ENCODE data around the gene SETD4.
A peak's percentile ranks its signal among the peaks of the same experiment; 100 is the strongest.
"Not testable (repeated sequence)": the region's sequence is repeated elsewhere in the genome, so short reads cannot be mapped to it uniquely, and the experiment has no call there.

SETD4 gene

GRCh38 chr21:36060159-36060921, at the start of gene SETD4:
SETD4 (minus strand) TSS chr21:36060526; CDS start chr21:36058888, 1,638 bp downstream.
- peak; percentile 90 for DNase-seq (ENCODE audit: low read depth)

DNA sequence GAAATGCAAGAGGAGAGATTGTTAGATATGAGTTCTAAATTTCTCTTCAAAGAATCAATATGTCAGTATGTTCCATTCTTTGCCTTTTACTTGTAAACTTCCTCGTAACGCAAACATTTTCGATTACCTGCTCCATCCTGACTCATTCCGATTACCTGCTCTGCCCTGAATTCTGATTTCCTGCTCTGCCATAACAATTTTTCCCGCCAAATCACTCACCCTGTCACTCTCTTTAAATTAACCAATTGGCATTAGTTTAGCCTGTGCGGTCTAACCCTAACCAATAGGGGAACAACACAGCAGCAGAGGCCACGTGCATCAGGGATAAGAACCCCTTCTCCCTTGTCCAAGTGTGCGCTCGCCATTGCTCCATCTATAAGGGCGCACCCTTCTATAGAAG, 49.5 kb upstream of the SETD4 start:
- DNase-seq (ENCODE audit: low read depth), result no peak

- no peak for DNase-seq (ENCODE audit: low read depth)
Observed at GRCh38 chr21:36105327-36105842, 45.1 kb upstream of the SETD4 start.

DNA sequence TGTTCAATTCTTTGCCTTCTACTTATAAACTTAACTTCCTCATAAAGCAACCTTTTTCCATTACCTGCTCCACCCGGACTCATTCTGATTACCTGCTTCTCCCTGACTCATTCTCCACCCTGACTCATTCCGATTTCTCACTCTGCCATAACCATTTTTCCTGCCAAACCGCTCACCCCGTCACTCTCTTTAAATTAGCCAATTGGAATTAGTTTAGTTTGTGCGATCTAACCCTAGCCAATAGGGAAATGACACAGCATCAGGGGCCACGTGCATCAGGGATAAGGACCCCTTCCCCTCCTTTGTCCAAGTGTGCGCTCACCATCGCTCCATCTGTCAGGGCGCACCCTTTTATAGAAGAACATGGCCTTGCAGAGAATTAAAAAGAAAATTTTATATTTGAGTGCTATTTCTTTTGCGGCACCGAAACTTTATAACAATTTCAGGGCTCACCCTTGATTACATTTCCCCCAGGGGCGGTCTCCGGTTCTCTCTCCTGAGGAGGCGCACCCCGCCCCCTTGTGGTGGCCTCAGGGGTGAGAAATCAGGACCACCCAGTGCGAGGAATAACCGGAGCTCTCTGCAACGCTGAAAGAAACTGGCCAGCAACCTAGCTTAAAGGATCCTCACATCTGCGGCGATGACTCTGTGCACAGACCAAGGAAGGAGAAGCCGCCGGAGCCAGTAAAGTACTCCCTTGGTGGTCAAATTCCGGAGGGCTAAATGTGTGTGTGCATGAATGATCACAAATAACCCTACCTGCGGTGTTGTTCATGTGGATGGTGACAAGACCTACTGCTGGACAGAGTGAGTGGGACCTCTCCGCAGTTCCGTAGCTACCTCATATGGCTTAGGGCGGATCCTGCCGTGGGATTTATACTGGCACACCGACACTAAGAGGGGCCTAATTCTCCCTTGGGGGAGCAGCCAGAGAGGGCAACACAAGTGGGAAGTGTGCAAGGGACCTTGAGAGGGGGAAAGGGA, 44.3 kb upstream of the SETD4 start:
- peak; percentile 51 for DNase-seq (ENCODE audit: low read depth)

GRCh38 chr21:36103434-36103833, 43.1 kb upstream of the SETD4 start:
- no peak for DNase-seq (ENCODE audit: low read depth)

DNA sequence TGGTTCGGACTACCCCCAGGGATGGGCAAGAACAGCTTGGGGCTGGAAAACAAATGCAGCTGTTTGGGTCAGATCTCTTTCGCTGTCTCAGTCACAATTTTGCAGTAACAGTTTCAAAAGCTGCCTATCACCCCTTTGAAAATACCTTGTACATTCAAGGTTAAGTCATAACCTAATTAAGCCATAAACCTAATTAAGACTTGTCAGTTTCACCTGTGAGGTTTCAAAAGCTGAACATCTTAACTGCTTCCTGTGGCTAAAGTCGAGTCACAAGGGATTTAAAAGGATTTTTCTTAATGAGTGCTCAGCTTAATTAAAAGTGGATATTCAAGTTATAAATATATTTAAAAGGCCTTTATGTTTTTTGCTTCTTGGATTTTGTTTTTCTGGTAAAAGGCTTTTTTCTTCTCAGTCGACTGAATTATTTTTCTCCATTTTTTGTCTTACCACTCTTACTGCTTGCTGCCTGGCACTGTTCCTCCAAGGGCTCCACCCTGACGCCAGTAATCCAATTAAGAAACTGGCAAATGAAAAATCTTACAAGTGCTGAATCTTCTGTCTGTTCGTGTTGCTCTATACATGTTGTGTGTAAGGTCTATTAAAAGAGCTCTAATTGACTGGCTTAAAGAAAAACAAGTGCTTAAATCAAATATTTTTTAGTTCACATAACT, 40.8 kb upstream of the SETD4 start:
- no peak for DNase-seq (ENCODE audit: low read depth)

GRCh38 chr21:36099695-36100211, 39.4 kb upstream of the SETD4 start:
- DNase-seq (ENCODE audit: low read depth), result not testable (repeated sequence)

DNA sequence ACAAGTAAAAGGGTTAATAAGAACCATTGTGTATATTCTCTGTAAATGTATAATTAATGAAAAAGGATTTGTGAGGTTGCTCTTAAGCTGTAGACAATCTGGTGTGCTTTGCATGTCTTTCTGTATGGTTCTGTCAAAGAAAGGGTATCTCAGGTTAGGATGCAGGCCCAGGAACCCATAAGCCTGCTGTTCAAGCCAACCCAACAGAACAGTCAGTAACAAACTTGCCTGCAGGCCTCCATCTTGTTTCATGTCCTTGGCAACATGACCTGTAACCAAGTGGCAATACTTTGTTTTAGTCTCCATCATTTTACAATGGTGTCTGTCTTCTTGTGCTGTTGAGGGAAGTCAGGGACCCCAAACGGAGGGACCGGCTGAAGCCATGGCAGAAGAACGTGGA, 38.7 kb upstream of the SETD4 start:
- no peak for DNase-seq (ENCODE audit: low read depth)

- no peak for DNase-seq (ENCODE audit: low read depth)
Observed at GRCh38 chr21:36098182-36098532, 37.8 kb upstream of the SETD4 start.

GRCh38 chr21:36097427-36098181, 37.3 kb upstream of the SETD4 start:
- DNase-seq (ENCODE audit: low read depth), result no peak

GRCh38 chr21:36096398-36097290, 36.3 kb upstream of the SETD4 start:
- no peak for DNase-seq (ENCODE audit: low read depth)

DNA sequence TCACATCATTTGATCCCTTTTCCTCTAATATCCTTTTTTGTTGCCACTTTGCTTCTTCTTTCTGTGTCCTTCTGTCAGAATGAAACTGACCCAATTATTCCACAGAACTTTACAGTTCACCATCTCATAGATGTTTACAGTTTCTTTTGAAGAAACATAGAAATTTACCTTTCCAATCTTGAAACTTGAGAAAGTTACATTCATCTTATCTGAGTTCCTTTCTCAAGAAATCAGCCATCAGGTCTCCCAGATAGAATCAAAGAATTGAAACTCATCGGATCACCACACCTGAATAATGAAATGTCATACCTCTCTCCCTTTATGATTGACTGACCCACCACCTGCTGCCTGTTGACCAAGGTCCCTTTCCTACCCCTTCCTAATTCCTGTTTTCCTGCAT, 33.2 kb upstream of the SETD4 start:
- no peak for DNase-seq (ENCODE audit: low read depth)

GRCh38 chr21:36092681-36093080, 32.4 kb upstream of the SETD4 start:
- no peak for DNase-seq (ENCODE audit: low read depth)

DNA sequence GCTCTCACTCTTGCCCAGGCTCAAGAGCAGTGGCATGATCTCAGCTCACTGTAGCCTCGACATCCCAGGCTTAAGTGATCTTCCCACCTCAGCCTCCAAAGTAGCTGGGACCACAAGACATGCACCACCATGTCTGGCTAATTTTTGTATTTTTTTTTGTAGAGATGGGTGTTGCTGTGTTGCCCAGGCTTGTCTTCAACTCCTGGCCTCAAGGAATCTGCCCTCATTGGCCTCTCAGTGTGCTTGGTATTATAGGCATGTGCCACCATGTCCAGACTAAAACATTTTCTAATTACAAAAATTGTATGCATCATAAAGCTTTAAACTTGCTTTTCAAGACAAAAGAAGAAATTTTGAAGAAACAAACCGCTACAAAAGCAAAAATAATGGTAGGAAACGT, 29.6 kb upstream of the SETD4 start:
- DNase-seq (ENCODE audit: low read depth), result no peak

GRCh38 chr21:36087362-36088138, 27.2 kb upstream of the SETD4 start:
- DNase-seq (ENCODE audit: low read depth), result no peak

DNA sequence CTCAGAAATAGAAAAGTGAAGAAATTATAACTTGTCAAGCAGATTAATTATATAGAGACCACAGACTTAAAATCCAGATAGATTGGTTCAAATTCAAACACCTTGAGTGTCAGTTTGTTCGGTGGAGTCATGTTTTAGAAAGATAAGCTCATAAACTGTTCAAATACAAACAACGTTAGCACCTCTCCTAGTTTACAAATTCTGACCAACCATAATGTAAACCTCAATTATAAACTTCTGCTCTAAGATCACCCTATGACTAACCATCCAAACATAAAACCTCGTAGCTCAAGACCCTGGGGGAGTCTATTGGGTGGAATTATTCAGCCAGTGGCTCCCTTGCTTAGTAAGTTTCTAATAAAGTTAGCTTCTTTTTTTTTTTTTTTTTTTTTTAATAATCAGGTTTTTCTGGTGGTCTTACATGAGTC, 21.9 kb upstream of the SETD4 start:
- DNase-seq (ENCODE audit: low read depth), result no peak

DNA sequence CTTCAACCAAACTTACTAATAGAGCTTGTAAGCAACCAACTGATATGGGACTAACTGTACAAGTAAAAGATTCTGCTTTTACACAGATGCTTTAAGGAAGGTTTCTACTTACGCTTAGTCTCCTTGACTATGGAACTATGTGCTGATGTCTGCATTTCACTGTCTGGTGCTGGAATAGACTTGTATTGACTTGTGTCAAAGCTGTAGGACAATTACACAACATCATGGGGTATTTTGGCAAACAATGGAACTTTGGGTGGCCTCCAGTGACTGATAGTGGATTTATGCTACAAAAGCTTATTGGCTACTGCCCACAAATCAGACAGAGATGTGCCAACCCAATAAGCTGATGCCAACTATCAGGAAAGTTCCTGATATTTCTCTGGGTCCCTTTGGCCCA, 20.1 kb upstream of the SETD4 start:
- DNase-seq (ENCODE audit: low read depth), result no peak

DNA sequence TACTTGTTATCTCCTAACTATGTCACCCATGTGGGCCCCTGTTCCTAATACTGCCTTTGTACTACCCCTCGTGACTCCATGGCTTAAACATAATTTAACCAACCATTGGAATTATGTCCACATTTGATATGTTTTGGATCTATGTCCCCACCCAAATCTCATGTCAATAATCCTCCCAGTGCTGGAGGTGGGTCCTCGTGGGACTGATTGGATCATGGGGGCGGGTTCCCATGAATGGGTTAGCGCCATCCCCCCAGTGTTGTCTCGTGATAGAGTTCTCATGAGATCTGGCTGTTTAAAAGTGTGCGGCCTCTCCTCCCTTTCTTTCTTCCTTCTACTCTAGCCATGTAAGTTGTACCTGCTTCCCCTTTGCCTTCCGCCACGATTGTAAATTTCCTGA, 19.3 kb upstream of the SETD4 start:
- no peak for DNase-seq (ENCODE audit: low read depth)

DNA sequence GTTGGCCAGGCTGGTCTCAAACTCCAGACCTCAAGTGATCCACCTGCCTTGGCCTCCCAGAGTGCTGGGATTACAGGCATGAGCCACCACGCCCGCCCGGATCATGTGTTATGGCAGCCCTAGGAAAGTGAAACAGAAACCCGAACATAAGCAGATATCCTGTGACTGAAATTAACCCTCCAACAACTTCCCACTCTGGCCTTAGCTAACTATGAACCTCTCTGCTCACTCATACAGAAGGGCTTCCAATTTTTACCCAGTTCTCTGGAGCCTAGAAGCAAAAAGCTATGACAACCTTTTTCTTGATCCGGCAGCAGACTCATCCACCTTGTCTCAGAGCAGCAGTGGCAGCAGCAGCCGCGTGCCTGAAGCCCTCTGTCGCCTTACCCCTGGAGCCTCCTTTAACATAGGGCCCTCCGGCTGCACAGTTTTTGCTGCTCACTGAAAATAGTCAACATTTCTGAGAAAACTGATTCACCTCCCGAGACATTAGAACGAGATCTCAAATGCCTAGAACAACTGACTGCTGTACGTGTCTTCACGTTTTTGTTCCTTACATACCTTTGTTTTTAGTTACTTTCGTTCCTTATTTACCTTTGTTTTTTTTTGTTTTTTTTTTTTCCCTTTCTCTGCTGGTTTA, 18.8 kb upstream of the SETD4 start:
- no peak for DNase-seq (ENCODE audit: low read depth)
